ENCODE data around the gene ABCB11.

Gene ABCB11

DNA sequence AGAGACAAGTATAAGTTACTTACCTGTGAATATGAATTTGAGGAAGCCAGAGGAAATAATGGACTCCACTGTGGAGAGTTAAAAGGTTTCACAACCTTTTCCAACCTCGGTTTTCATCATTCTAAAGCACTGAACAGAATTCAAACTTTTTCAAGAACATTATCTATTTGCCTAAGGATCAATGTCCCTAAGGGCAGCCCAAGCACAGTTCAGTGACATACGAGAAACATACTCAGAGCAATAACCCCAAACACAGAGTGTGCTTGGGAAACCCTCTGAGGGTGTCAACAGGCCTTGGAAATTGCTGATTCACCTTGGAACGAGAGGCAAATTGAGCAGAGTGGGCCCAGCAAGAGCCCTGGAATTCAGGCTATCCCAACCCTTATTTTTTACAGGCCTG is at the start of gene ABCB11:
Gene ABCB11, minus strand, starts transcription at position 123 of the 400 bp plus-strand sequence. CDS start 13,199 bp downstream, outside the sequence.
- DNase-seq (ENCODE audit: low spot score in 2 of 2) = no peak
- H3K27me3 Mint-ChIP-seq = no peaks in the 10 kb centered on the region
- no peaks in the 10 kb centered on the region for H3K36me3 Mint-ChIP-seq (ENCODE audit: insufficient read depth)
- no peak within 1 kb of the TSS for H3K4me3 Mint-ChIP-seq
- ATAC-seq (replicated peaks; ENCODE audit: extremely low read depth, poor library complexity, severe bottlenecking) = no peak
- no peak within 1 kb of the TSS for H3K27ac Mint-ChIP-seq (ENCODE audit: low read depth)
- peaks cover 10% of the 10 kb centered on the region for H3K9me3 Mint-ChIP-seq
- H3K4me1 Mint-ChIP-seq = peaks cover 18% of the 10 kb centered on the region

DNA sequence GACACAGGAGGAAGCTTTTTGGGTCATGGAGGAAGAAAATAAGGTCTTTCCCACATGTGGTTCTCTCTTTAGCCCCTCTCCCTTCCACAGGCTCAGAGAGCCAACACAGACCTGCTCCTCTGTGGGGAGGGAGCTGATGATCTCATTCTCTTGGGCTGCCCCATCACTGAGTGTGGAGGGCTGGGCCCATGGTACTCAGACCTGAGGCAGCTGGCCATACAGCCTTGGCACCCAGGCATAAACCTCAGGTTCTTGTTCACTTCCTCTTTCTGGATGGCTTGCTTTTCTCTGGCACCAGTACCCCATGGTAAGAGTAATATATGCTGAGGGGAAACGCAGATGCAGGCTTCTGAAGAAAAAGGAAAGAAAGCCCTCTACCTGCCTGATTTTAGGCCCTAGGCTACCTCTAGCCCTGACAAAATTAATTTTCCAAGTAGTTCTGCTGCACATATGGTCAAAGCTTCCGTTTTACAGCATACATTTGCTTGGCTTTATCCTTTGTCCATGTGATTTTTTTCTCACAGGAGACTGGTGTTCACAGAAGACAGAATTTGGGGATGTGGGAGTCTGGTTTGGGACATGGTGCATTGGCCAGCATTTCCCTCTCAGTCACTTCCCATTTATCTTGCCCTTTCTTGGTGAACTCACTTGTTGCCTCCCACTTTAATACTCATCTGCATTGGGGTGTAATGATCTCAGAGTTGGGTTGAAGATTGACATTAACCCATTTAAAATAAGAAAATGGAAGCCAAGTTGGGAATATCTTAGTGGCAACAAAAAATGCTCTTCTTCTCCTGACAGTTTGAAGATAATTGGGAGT is 49.3 kb upstream of the ABCB11 start:
- DNase-seq (ENCODE audit: low spot score in 2 of 2) (no peak), ATAC-seq (replicated peaks; ENCODE audit: extremely low read depth, poor library complexity, severe bottlenecking) (no peak)
- peaks cover 10% of the 10 kb centered on the region for H3K27me3 Mint-ChIP-seq
- no peak overlapping the region for H3K4me3 Mint-ChIP-seq
- peaks cover 4% of the 10 kb centered on the region for H3K4me1 Mint-ChIP-seq
- H3K36me3 Mint-ChIP-seq (ENCODE audit: insufficient read depth) = no peaks in the 10 kb centered on the region
- H3K27ac Mint-ChIP-seq (ENCODE audit: low read depth) = no peak overlapping the region
- no peaks in the 10 kb centered on the region for H3K9me3 Mint-ChIP-seq

DNA sequence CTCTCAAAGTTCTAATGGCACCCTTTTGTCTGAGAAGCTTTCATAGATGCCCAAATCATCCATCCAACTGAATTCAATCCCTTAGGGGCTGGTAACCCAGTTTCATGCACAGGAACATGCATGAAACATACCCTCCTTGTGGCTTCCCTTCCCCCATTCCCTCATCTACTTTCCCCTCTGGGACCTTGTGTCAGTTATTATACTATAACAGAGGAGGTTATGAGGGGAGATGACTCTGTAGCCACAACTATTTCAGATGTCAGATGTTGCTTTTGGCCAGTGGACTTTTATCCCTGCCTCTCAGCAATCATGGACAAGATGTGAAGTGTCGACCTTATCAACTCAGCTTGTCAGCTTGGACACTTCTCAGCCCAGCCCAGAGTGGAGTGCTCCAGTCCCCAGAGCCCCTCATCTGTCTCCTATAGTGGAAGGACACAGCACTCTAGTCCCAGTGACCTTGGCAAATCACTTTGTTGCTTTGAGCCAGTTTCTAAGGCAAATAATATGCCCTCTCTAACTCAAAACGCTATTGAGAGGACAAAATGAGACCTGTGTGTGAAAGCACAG is 46.6 kb upstream of the ABCB11 start:
- Mint-ChIP-seq H3K36me3 (ENCODE audit: insufficient read depth) (no peaks in the 10 kb centered on the region), H3K4me1 (peaks cover 4% of the 10 kb centered on the region), H3K27me3 (no peaks in the 10 kb centered on the region), H3K27ac (ENCODE audit: low read depth) (no peak overlapping the region), H3K9me3 (no peaks in the 10 kb centered on the region), H3K4me3 (no peak overlapping the region)
- no peak for DNase-seq (ENCODE audit: low spot score in 2 of 2)
- ATAC-seq (replicated peaks; ENCODE audit: extremely low read depth, poor library complexity, severe bottlenecking) = no peak

DNA sequence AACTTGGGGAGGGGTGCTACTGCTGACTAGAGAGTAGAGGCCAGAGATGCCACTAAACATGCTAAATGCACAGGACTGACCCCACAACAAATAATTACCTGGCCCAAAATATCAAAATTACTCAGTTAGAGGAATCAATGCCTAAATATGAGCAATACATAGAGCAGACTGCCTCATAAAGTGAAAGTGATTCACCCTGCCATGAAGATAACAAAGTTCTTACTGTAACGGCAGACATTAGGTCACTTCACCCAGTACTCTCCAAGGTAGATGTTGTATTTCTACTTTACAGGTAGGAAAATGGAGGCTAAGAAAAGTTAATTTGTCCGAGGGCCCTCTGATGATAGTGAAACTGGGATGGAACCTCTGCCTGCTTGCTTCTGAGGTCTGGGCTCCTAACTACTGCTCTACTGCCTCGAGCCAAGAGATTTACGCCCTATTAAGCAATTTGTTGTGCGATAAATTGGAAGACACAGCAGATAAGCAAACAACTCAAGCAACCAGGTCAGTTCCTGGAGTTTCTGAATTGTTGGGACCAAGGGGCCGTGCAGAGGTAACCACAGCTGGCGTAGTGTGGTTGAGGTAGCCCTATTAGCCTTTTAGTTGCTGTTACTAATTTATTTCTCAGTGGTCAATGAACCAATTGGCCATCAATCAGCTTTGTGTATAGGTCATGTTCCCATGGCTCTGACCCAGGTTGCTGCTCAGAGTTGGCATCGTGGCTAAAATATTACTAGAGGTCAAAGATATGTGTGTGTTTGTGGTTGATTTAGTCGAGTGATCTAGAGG is 43.0 kb upstream of the ABCB11 start:
- ATAC-seq (replicated peaks; ENCODE audit: extremely low read depth, poor library complexity, severe bottlenecking) (no peak), DNase-seq (ENCODE audit: low spot score in 2 of 2) (no peak)
- Mint-ChIP-seq H3K27me3 (peaks cover 8% of the 10 kb centered on the region), H3K9me3 (no peaks in the 10 kb centered on the region), H3K4me1 (peaks cover 4% of the 10 kb centered on the region), H3K4me3 (no peak overlapping the region), H3K27ac (ENCODE audit: low read depth) (no peak overlapping the region), H3K36me3 (ENCODE audit: insufficient read depth) (no peaks in the 10 kb centered on the region)

DNA sequence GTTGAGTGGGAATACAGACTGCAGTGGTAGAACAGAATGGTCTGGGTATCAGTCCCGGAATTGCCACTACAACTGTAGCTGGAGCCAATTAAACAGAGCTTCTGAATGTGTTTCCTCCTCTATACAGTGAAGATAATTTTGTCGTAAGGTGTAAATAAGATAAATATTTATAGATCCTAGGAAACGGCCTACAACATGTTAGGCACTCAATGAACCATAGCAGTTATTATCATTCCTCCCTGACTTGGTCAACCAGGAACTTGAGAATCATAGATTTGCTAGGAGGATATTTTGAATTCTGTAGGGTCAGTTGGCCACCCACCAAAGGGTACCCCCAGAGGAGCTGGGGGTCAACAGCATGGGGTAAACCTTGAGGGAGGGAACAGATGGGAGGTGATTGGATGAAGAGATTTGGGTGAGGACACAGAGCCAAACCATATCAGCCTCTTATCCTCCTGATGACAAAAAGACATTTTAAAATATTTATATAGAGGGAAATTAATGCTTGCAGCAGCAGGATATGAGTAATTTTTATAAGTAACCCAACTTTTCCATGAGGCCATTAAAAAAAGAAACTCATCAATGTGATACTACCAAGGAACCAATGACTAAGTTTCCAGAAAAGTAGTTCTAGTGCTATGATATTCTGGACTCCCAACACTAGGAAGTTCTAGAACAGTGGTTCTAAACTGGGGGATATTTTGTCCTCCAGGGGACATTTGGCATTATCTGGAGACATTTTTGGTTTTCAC is 42.3 kb upstream of the ABCB11 start:
- no peaks in the 10 kb centered on the region for H3K9me3 Mint-ChIP-seq
- ATAC-seq (replicated peaks; ENCODE audit: extremely low read depth, poor library complexity, severe bottlenecking) (no peak), DNase-seq (ENCODE audit: low spot score in 2 of 2) (no peak)
- H3K36me3 Mint-ChIP-seq (ENCODE audit: insufficient read depth) = no peaks in the 10 kb centered on the region
- H3K27me3 Mint-ChIP-seq = peaks cover 8% of the 10 kb centered on the region
- peak overlapping the region; percentile 52 for H3K27ac Mint-ChIP-seq (ENCODE audit: low read depth)
- no peak overlapping the region for H3K4me3 Mint-ChIP-seq
- no peaks in the 10 kb centered on the region for H3K4me1 Mint-ChIP-seq

DNA sequence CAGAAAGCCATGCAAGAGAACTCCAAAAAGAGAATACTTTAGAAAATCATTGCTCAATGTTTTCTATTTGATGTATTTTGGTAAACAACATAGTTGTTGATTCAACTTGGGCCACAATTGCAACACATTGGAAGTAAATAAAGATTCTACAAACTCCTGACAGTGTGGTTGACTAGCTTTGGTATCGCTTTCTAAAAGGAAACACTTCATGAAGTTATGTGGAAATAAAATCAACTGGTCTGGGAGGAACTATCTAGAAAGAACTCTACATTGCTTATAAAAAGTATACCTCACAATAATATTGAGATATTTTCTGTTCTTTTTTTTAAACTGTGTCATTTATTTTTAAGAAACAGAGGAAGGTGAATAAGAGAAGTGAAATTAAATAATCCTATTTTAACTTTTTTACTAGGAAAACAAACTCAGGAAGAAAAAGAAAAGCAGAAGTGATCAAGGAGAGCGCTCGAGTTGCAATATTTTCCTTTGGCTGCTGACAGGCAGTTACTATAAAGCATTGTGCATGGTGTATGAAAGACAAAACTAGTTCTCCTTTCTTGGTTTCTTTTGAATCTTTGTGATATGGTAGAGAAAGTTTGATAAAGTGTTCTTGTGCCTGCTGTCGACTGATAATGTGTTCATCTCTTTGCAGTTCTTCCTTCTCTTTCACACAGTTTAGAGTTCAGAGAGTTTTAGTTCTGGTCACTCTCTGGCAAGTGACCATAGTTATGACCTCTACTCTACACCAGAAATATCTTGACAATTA is 41.2 kb upstream of the ABCB11 start:
- ATAC-seq (replicated peaks; ENCODE audit: extremely low read depth, poor library complexity, severe bottlenecking) = peak; percentile 43
- no peaks in the 10 kb centered on the region for H3K4me1 Mint-ChIP-seq
- no peak overlapping the region for H3K4me3 Mint-ChIP-seq
- H3K9me3 Mint-ChIP-seq = no peaks in the 10 kb centered on the region
- no peaks in the 10 kb centered on the region for H3K36me3 Mint-ChIP-seq (ENCODE audit: insufficient read depth)
- H3K27ac Mint-ChIP-seq (ENCODE audit: low read depth) = no peak overlapping the region
- peaks cover 8% of the 10 kb centered on the region for H3K27me3 Mint-ChIP-seq
- DNase-seq (ENCODE audit: low spot score in 2 of 2) = no peak

DNA sequence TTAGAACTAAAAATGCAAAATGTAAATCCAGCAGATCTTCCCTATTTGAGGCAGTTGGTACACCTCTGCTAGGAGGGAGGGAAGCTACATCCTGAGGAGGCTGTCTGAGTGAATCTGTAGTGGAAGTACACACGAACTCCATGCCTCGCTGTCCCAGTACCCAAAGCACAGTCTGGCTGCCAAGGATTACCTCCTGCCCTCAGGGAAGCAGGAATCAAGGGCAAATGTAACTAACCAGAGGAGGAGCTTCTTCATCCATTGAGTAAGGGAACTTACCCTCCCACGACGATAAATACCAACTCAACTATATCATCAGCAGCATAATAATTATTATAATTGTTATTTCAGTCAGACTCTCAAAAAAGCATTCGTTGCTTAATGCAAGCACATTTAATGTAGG is 40.3 kb upstream of the ABCB11 start:
- ATAC-seq (replicated peaks; ENCODE audit: extremely low read depth, poor library complexity, severe bottlenecking) (no peak), DNase-seq (ENCODE audit: low spot score in 2 of 2) (no peak)
- H3K27ac Mint-ChIP-seq (ENCODE audit: low read depth) = no peak overlapping the region
- no peaks in the 10 kb centered on the region for H3K4me1 Mint-ChIP-seq
- no peaks in the 10 kb centered on the region for H3K36me3 Mint-ChIP-seq (ENCODE audit: insufficient read depth)
- H3K27me3 Mint-ChIP-seq = peaks cover 8% of the 10 kb centered on the region
- H3K9me3 Mint-ChIP-seq = no peaks in the 10 kb centered on the region
- H3K4me3 Mint-ChIP-seq = no peak overlapping the region

DNA sequence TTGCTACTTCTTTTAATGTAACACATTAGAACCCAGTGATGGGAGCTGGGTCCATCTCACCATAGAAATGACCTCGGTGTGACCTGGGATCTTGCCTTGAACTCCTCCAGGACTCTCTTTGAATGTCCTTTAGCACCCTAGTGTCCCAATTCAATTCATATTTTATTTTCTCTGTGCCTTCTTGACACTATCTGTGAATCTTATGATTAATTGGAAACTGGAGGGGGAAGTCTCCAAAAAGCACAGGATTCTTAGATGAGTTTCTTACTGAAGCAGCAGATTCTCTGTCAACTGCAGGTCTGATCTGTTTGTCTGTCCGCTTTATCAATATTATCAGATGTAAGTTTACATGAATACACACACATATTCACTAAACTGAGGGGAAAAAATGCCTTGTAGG is 38.7 kb upstream of the ABCB11 start:
- H3K4me1 Mint-ChIP-seq = no peaks in the 10 kb centered on the region
- DNase-seq (ENCODE audit: low spot score in 2 of 2) = no peak
- H3K9me3 Mint-ChIP-seq = no peaks in the 10 kb centered on the region
- no peak for ATAC-seq (replicated peaks; ENCODE audit: extremely low read depth, poor library complexity, severe bottlenecking)
- no peak overlapping the region for H3K27ac Mint-ChIP-seq (ENCODE audit: low read depth)
- no peaks in the 10 kb centered on the region for H3K36me3 Mint-ChIP-seq (ENCODE audit: insufficient read depth)
- peaks cover 8% of the 10 kb centered on the region for H3K27me3 Mint-ChIP-seq
- no peak overlapping the region for H3K4me3 Mint-ChIP-seq

DNA sequence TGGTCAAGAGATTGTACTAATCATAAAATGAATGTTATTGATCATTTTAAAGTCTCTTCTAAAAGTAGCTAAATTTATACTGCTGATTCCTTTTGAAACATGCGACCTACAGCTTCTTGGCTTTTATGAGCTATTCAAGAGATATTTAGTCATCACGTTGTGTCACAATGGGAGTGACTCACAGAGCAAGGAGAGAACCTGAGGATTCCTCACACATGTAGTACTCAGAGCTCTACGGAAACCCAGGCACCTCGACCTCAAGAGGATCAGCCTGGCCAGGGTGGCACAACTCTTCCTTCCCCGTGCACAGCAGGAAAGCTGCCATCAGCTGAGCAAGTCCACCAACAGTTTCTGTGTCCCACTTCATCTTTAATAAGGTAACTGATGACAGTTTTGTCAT is 38.2 kb upstream of the ABCB11 start, which contains the start of gene DHRS9:
Gene DHRS9, plus strand, starts transcription at position 223 of the 400 bp plus-strand sequence. CDS start 12,019 bp downstream, outside the sequence.
- DNase-seq (ENCODE audit: low spot score in 2 of 2) = no peak
- no peak within 1 kb of the TSS for H3K27ac Mint-ChIP-seq (ENCODE audit: low read depth)

DNA sequence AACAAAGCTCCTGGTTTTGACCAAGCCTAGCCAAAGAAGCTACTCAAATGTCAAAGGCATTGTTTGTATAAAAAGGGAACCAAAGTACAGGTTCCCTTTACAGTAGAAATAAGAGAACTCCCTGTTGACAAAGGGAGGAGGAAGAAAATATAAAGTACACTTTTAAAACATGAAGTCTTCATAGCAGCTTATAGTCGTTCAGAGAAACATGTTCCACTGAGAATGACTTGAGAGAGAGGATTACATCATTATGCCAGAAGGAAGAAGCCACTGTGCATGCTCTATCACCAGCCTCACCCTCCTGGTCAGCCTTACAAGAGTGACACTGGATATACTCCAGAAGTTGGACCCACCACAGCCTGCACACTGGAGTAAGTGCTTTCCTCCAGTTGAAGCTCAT is 35.8 kb upstream of the ABCB11 start:
- H3K9me3 Mint-ChIP-seq = no peaks in the 10 kb centered on the region
- no peaks in the 10 kb centered on the region for H3K4me1 Mint-ChIP-seq
- no peak overlapping the region for H3K4me3 Mint-ChIP-seq
- no peak for DNase-seq (ENCODE audit: low spot score in 2 of 2)
- peaks cover 8% of the 10 kb centered on the region for H3K27me3 Mint-ChIP-seq
- no peak for ATAC-seq (replicated peaks; ENCODE audit: extremely low read depth, poor library complexity, severe bottlenecking)
- H3K27ac Mint-ChIP-seq (ENCODE audit: low read depth) = no peak overlapping the region
- H3K36me3 Mint-ChIP-seq (ENCODE audit: insufficient read depth) = no peaks in the 10 kb centered on the region

More for the DNA sequence above, 38.2 kb upstream of the ABCB11 start, which contains the start of gene DHRS9:
- Mint-ChIP-seq H3K36me3 (ENCODE audit: insufficient read depth) (no peaks in the 10 kb centered on the region), H3K4me3 (no peak within 1 kb of the TSS), H3K9me3 (no peaks in the 10 kb centered on the region), H3K4me1 (no peaks in the 10 kb centered on the region), H3K27me3 (peaks cover 8% of the 10 kb centered on the region)
- no peak for ATAC-seq (replicated peaks; ENCODE audit: extremely low read depth, poor library complexity, severe bottlenecking)

DNA sequence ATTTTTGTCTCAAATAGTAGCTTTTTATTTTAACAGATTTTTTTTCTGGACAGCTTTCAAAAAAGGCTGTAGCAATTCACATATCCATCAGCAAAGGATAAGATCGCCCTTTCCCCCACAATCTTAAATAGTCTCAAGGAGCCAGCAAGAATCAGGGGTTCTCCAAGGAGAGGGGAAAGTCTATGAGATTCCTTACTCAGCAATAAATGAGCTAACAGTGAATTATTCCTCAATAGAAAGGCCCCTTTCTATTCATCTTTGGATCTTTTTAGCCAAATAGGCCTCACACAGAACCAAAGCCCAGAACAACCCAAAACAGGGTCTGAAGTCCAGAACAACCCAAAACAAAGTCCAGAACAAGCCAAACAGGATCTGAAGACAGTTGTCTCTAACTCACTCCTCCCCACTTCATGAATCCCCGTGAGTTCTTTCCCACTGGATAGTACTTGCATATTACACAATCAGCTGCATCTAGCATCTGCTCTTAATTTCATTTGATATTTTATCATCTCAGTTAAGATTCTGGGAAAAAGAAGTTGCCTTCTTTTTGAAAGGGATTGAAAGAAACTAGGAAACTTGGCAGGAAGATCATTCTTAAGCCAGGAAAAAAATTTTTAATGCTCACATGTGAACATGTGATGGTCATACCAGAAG is 34.9 kb upstream of the ABCB11 start:
- DNase-seq (ENCODE audit: low spot score in 2 of 2) = no peak
- no peaks in the 10 kb centered on the region for H3K36me3 Mint-ChIP-seq (ENCODE audit: insufficient read depth)

More for the DNA sequence above, 34.9 kb upstream of the ABCB11 start:
- Mint-ChIP-seq H3K4me3 (no peak overlapping the region), H3K27me3 (peaks cover 8% of the 10 kb centered on the region), H3K9me3 (no peaks in the 10 kb centered on the region), H3K4me1 (no peaks in the 10 kb centered on the region), H3K27ac (ENCODE audit: low read depth) (no peak overlapping the region)
- ATAC-seq (replicated peaks; ENCODE audit: extremely low read depth, poor library complexity, severe bottlenecking) = no peak
